MM.1S (cell line): Measurements from ENCODE around the gene TBATA.

ENCODE experiments used
- EZH2 ChIP-seq: fragments of 300-600 bp; sonication (generic); optimal IDR thresholded peaks from 2 replicates; pipeline ENCODE3; 2017; ENCODE audit warnings: low read depth, mild to moderate bottlenecking, antibody characterized with exemption, low read length, mixed read lengths
- EZH2phosphoT487 ChIP-seq: fragments of 300-600 bp; sonication (generic); IDR thresholded peaks from 2 replicates; pipeline ENCODE4 v1.6.1; 2018; ENCODE audit warnings: antibody characterized with exemption, low read length
- TF ChIP-seq, protein P1 (sequence below): fragments of 300-600 bp; sonication (generic); IDR thresholded peaks from 2 replicates; pipeline ENCODE4 v1.5.1; 2016; ENCODE audit warnings: antibody characterized with exemption, low read length, mixed read lengths

DNA sequence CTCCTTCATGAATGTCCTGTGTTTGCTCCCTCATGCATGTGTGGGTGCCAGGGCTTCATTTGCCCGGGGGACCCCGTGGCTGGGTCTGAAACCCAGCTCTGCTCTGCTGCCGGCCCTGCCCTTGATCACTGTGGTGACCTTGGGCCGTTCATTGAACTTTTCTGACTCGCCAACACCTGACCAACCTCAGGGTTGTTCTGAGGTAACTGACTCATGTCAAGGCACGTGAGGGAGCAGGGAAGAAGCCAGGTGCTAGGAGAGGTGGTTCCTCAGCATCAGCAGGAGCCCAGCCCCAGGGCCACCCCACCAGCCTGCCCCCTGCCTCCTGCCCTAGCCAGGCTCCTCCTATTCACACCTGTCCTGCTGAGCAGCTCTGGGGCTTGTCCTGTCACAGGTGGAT, 47.9 kb downstream of the TBATA start:
- TF ChIP-seq, protein P1, sequence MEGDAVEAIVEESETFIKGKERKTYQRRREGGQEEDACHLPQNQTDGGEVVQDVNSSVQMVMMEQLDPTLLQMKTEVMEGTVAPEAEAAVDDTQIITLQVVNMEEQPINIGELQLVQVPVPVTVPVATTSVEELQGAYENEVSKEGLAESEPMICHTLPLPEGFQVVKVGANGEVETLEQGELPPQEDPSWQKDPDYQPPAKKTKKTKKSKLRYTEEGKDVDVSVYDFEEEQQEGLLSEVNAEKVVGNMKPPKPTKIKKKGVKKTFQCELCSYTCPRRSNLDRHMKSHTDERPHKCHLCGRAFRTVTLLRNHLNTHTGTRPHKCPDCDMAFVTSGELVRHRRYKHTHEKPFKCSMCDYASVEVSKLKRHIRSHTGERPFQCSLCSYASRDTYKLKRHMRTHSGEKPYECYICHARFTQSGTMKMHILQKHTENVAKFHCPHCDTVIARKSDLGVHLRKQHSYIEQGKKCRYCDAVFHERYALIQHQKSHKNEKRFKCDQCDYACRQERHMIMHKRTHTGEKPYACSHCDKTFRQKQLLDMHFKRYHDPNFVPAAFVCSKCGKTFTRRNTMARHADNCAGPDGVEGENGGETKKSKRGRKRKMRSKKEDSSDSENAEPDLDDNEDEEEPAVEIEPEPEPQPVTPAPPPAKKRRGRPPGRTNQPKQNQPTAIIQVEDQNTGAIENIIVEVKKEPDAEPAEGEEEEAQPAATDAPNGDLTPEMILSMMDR = no peak
- no peak for TF ChIP-seq EZH2phosphoT487
- TF ChIP-seq EZH2 = no peak
